ENCODE results near the gene JDP2.

GRCh38 chr14:75469164-75469563 is 41.3 kb downstream of the JDP2 start:
- TF ChIP-seq ZNF561 (tag by site-specific recombination; IDR thresholded peaks at IDR 0.05; ENCODE audit: borderline replicate concordance) (no peak), PATZ1 (tag by site-specific recombination; IDR thresholded peaks at IDR 0.05) (no peak), CTCF (tag by site-specific recombination; IDR thresholded peaks at IDR 0.05) (no peak), YY1 (tag by site-specific recombination; IDR thresholded peaks at IDR 0.05) (no peak), ZNF274 (IDR thresholded peaks at IDR 0.05; ENCODE audit: low read length) (no peak), ZNF274 (tag by site-specific recombination; IDR thresholded peaks at IDR 0.05; ENCODE audit: borderline replicate concordance) (no peak), SALL2 (tag by site-specific recombination; IDR thresholded peaks at IDR 0.05; ENCODE audit: borderline replicate concordance) (no peak), ZNF621 (tag by site-specific recombination; IDR thresholded peaks at IDR 0.05) (no peak), ZNF521 (tag by site-specific recombination; IDR thresholded peaks at IDR 0.05) (no peak), ZBTB26 (tag by site-specific recombination; optimal IDR thresholded peaks at IDR 0.05) (no peak), ZNF623 (tag by site-specific recombination; IDR thresholded peaks at IDR 0.05) (no peak), ZSCAN18 (tag by site-specific recombination; IDR thresholded peaks at IDR 0.05) (no peak)

Measured in HEK293 (cell line).